ENCODE data around the gene C16orf96. TPM values are rescaled to one million over a fixed set of nuclear protein-coding genes. Genes with fewer than 3 reads are reported as not detected.

C16orf96 gene
- total and polyA plus RNA-seq, 2 of the 8 experiments (the other 6 are each of a cell fraction or from before 2014, with no cell fraction given): 1.0 to 1.3 TPM

DNA sequence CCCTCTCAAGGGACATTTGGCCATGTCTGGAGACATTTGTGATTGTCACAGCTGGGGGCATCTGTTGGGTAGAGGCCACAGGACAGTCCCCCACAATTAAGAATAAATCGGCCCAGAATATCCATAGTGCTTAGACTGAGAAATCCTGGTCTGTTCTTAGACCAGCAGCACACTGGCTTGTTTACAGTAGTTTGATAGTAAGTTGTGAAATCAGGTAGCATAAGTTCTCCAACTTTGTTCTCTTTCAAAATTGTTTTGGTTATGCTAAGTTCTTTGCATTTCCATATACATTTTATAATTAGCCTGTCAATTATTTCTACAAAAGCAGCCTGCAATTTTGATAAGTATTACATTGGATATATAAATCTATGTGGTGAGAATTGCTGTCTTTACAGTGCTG, 75.3 kb downstream of the C16orf96 start (continued):
- TF ChIP-seq, protein P1, sequence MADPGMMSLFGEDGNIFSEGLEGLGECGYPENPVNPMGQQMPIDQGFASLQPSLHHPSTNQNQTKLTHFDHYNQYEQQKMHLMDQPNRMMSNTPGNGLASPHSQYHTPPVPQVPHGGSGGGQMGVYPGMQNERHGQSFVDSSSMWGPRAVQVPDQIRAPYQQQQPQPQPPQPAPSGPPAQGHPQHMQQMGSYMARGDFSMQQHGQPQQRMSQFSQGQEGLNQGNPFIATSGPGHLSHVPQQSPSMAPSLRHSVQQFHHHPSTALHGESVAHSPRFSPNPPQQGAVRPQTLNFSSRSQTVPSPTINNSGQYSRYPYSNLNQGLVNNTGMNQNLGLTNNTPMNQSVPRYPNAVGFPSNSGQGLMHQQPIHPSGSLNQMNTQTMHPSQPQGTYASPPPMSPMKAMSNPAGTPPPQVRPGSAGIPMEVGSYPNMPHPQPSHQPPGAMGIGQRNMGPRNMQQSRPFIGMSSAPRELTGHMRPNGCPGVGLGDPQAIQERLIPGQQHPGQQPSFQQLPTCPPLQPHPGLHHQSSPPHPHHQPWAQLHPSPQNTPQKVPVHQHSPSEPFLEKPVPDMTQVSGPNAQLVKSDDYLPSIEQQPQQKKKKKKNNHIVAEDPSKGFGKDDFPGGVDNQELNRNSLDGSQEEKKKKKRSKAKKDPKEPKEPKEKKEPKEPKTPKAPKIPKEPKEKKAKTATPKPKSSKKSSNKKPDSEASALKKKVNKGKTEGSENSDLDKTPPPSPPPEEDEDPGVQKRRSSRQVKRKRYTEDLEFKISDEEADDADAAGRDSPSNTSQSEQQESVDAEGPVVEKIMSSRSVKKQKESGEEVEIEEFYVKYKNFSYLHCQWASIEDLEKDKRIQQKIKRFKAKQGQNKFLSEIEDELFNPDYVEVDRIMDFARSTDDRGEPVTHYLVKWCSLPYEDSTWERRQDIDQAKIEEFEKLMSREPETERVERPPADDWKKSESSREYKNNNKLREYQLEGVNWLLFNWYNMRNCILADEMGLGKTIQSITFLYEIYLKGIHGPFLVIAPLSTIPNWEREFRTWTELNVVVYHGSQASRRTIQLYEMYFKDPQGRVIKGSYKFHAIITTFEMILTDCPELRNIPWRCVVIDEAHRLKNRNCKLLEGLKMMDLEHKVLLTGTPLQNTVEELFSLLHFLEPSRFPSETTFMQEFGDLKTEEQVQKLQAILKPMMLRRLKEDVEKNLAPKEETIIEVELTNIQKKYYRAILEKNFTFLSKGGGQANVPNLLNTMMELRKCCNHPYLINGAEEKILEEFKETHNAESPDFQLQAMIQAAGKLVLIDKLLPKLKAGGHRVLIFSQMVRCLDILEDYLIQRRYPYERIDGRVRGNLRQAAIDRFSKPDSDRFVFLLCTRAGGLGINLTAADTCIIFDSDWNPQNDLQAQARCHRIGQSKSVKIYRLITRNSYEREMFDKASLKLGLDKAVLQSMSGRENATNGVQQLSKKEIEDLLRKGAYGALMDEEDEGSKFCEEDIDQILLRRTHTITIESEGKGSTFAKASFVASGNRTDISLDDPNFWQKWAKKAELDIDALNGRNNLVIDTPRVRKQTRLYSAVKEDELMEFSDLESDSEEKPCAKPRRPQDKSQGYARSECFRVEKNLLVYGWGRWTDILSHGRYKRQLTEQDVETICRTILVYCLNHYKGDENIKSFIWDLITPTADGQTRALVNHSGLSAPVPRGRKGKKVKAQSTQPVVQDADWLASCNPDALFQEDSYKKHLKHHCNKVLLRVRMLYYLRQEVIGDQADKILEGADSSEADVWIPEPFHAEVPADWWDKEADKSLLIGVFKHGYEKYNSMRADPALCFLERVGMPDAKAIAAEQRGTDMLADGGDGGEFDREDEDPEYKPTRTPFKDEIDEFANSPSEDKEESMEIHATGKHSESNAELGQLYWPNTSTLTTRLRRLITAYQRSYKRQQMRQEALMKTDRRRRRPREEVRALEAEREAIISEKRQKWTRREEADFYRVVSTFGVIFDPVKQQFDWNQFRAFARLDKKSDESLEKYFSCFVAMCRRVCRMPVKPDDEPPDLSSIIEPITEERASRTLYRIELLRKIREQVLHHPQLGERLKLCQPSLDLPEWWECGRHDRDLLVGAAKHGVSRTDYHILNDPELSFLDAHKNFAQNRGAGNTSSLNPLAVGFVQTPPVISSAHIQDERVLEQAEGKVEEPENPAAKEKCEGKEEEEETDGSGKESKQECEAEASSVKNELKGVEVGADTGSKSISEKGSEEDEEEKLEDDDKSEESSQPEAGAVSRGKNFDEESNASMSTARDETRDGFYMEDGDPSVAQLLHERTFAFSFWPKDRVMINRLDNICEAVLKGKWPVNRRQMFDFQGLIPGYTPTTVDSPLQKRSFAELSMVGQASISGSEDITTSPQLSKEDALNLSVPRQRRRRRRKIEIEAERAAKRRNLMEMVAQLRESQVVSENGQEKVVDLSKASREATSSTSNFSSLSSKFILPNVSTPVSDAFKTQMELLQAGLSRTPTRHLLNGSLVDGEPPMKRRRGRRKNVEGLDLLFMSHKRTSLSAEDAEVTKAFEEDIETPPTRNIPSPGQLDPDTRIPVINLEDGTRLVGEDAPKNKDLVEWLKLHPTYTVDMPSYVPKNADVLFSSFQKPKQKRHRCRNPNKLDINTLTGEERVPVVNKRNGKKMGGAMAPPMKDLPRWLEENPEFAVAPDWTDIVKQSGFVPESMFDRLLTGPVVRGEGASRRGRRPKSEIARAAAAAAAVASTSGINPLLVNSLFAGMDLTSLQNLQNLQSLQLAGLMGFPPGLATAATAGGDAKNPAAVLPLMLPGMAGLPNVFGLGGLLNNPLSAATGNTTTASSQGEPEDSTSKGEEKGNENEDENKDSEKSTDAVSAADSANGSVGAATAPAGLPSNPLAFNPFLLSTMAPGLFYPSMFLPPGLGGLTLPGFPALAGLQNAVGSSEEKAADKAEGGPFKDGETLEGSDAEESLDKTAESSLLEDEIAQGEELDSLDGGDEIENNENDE (IDR thresholded peaks at IDR 0.05; ENCODE audit: insufficient replicate concordance, low read length): no peak
- TF ChIP-seq SRF (IDR thresholded peaks at IDR 0.05; ENCODE audit: low read depth, low read length) (no peak), SIN3A (conservative IDR thresholded peaks at IDR 0.05 in 1 of 2, IDR thresholded peaks at IDR 0.05 in 1 of 2; ENCODE audit: low read depth in 1 of 2, low read length in 2 of 2) (no peak), RXRA (IDR thresholded peaks at IDR 0.05; ENCODE audit: insufficient read depth, low read depth, low read length) (no peak), EZH2 (IDR thresholded peaks at IDR 0.05; ENCODE audit: low read depth, low read length, severe bottlenecking) (no peak), RNF2 (IDR thresholded peaks at IDR 0.05; ENCODE audit: borderline replicate concordance, low read depth, low read length, missing control alignments, poor library complexity, severe bottlenecking) (no peak), KDM5A (IDR thresholded peaks at IDR 0.05; ENCODE audit: low read length) (no peak), GTF2F1 (IDR thresholded peaks at IDR 0.05; ENCODE audit: borderline replicate concordance, low read depth, low read length) (no peak), ASH2L (IDR thresholded peaks at IDR 0.05; ENCODE audit: low read length) (no peak), CREB1 (IDR thresholded peaks at IDR 0.05) (no peak), HDAC2 (IDR thresholded peaks at IDR 0.05; ENCODE audit: borderline replicate concordance in 1 of 2, low read depth in 2 of 2, low read length in 2 of 2) (no peak)

Data from H1 (cell line).